ENCODE results near the gene MBIP. TPM values are rescaled to one million over a fixed set of nuclear protein-coding genes. Genes with fewer than 3 reads are reported as not detected.

Gene MBIP
- total RNA-seq, 2 experiments from 2014 or later = 77.9 to 78.9 TPM

- ATAC-seq (ENCODE audit: poor library complexity) = no peak
- CTCF ChIA-PET = no interaction called here
- intact Hi-C loops (cut with DNase I, micrococcal nuclease) = no loop called here
Measured at GRCh38 chr14:36260970-36261640, 59.3 kb downstream of the MBIP start.

GRCh38 chr14:36258241-36258640, 62.2 kb downstream of the MBIP start:
- ChIA-PET CTCF (no interaction called here), POLR2A (no interaction called here)
- Histone ChIP-seq H3K27ac (ENCODE audit: low read depth in 1 of 2, low read length in 2 of 2) (no peak overlapping the region), H3K4me3 (ENCODE audit: low read length) (no peak overlapping the region), H3K27me3 (ENCODE audit: control insufficient read depth in 1 of 2, insufficient read depth in 2 of 2, low read length in 2 of 2) (no peaks in the 10 kb centered on the region), H3K9me3 (ENCODE audit: control insufficient read depth in 1 of 2, insufficient read depth in 1 of 2, low read length in 2 of 2) (no peaks in the 10 kb centered on the region), H3K4me1 (ENCODE audit: insufficient read depth, low read length) (no peaks in the 10 kb centered on the region), H3K36me3 (ENCODE audit: insufficient read depth, low read length) (no peaks in the 10 kb centered on the region)
- H3K4me1 Mint-ChIP-seq (ENCODE audit: low read depth) = no peaks in the 10 kb centered on the region
- DNase-seq = no peak
- H3K36me3 Mint-ChIP-seq (ENCODE audit: low read depth) = no peaks in the 10 kb centered on the region
- no peak for TF ChIP-seq CTCF (IDR thresholded peaks at IDR 0.05)
- ATAC-seq (ENCODE audit: poor library complexity) = no peak
- H3K9me3 Mint-ChIP-seq = no peaks in the 10 kb centered on the region
- intact Hi-C loops (cut with DNase I, micrococcal nuclease) = no loop called here
- H3K4me3 Mint-ChIP-seq = no peak overlapping the region
- no peak overlapping the region for H3K27ac Mint-ChIP-seq
- peaks cover 14% of the 10 kb centered on the region for H3K27me3 Mint-ChIP-seq

More at GRCh38 chr14:36260970-36261640, 59.3 kb downstream of the MBIP start:
- Histone ChIP-seq H3K4me3 (ENCODE audit: low read length) (no peak overlapping the region), H3K36me3 (ENCODE audit: insufficient read depth, low read length) (no peaks in the 10 kb centered on the region), H3K27me3 (ENCODE audit: control insufficient read depth in 1 of 2, insufficient read depth in 2 of 2, low read length in 2 of 2) (no peaks in the 10 kb centered on the region), H3K9me3 (ENCODE audit: control insufficient read depth in 1 of 2, insufficient read depth in 1 of 2, low read length in 2 of 2) (no peaks in the 10 kb centered on the region), H3K27ac (ENCODE audit: low read depth in 1 of 2, low read length in 2 of 2) (no peak overlapping the region), H3K4me1 (ENCODE audit: insufficient read depth, low read length) (no peaks in the 10 kb centered on the region)
- no peaks in the 10 kb centered on the region for H3K9me3 Mint-ChIP-seq
- H3K4me1 Mint-ChIP-seq (ENCODE audit: low read depth) = no peaks in the 10 kb centered on the region
- no peak for DNase-seq
- H3K27me3 Mint-ChIP-seq = peaks cover 23% of the 10 kb centered on the region
- POLR2A ChIA-PET = no interaction called here
- H3K4me3 Mint-ChIP-seq = no peak overlapping the region
- no peaks in the 10 kb centered on the region for H3K36me3 Mint-ChIP-seq (ENCODE audit: low read depth)
- TF ChIP-seq CTCF (IDR thresholded peaks at IDR 0.05) = no peak
- H3K27ac Mint-ChIP-seq = no peak overlapping the region

- H3K4me1 ChIP-seq (ENCODE audit: insufficient read depth, low read length) = no peaks in the 10 kb centered on the region
- H3K36me3 ChIP-seq (ENCODE audit: insufficient read depth, low read length) = no peaks in the 10 kb centered on the region
- CTCF ChIA-PET = no interaction called here
- no peaks in the 10 kb centered on the region for H3K9me3 Mint-ChIP-seq
- TF ChIP-seq CTCF (IDR thresholded peaks at IDR 0.05) = no peak
- no peak overlapping the region for H3K27ac Mint-ChIP-seq
- POLR2A ChIA-PET = interaction anchor here (0.6 kb wide), 1 partner anchor 248 kb away, joined by 4 read pairs; no protein-coding TSS in a partner anchor
- intact Hi-C loops (cut with DNase I, micrococcal nuclease) = no loop called here
- H3K27ac ChIP-seq (ENCODE audit: low read depth in 1 of 2, low read length in 2 of 2) = no peak overlapping the region
- no peaks in the 10 kb centered on the region for H3K36me3 Mint-ChIP-seq (ENCODE audit: low read depth)
- H3K27me3 Mint-ChIP-seq = peaks cover 19% of the 10 kb centered on the region
- no peak overlapping the region for H3K4me3 ChIP-seq (ENCODE audit: low read length)
- no peak overlapping the region for H3K4me3 Mint-ChIP-seq
- no peak for DNase-seq
- no peaks in the 10 kb centered on the region for H3K27me3 ChIP-seq (ENCODE audit: control insufficient read depth in 1 of 2, insufficient read depth in 2 of 2, low read length in 2 of 2)
- no peaks in the 10 kb centered on the region for H3K4me1 Mint-ChIP-seq (ENCODE audit: low read depth)
- H3K9me3 ChIP-seq (ENCODE audit: control insufficient read depth in 1 of 2, insufficient read depth in 1 of 2, low read length in 2 of 2) = no peaks in the 10 kb centered on the region
- ATAC-seq (ENCODE audit: poor library complexity) = no peak
Measured at GRCh38 chr14:36256126-36256801, 64.2 kb downstream of the MBIP start.
